Liver (tissue), 9 donors: ENCODE data around the gene ARPC1A. TPM values are rescaled to one million over a fixed set of nuclear protein-coding genes. Genes with fewer than 3 reads are reported as not detected.

ENCODE experiments used
- DNase-seq: peaks from one replicate; pipeline ENCODE4 v3.0.0-alpha.2; 2017; ENCODE audit warnings: low spot score
- H3K27ac ChIP-seq, 2 donors: one replicate each; pipeline ENCODE4 v1.7.0; 2013; ENCODE audit warnings: inconsistent platforms in 2 of 2, low read length in 2 of 2, control low read depth in 1 of 2, low read depth in 1 of 2, mild to moderate bottlenecking in 1 of 2
- H3K27me3 ChIP-seq, 4 donors: one replicate each; pipeline versions ENCODE4 v1.6.1 to v1.7.0; 2013; ENCODE audit warnings: low read length in 3 of 4, inconsistent platforms in 1 of 4, mild to moderate bottlenecking in 1 of 4, moderate library complexity in 1 of 4; ENCODE audit not compliant: control insufficient read depth in 4 of 4, insufficient read depth in 4 of 4
- H3K36me3 ChIP-seq, 4 donors: one replicate each; pipeline versions ENCODE4 v1.6.1 to v1.7.0; 2013; ENCODE audit warnings: low read length in 3 of 4, mild to moderate bottlenecking in 3 of 4, low read depth in 1 of 4, moderate library complexity in 1 of 4; ENCODE audit not compliant: control insufficient read depth in 4 of 4, insufficient read depth in 3 of 4
- H3K4me1 ChIP-seq, 4 donors: one replicate each; pipeline versions ENCODE4 v1.6.1 to v1.7.0; 2013; ENCODE audit warnings: low read length in 3 of 4, mild to moderate bottlenecking in 3 of 4, moderate library complexity in 1 of 4; ENCODE audit not compliant: control insufficient read depth in 4 of 4, insufficient read depth in 4 of 4
- H3K4me3 ChIP-seq, 3 donors: one replicate each; pipeline versions ENCODE4 v1.6.1 to v1.7.0; 2013; ENCODE audit warnings: low read length in 3 of 3, control low read depth in 1 of 3, low read depth in 1 of 3, mild to moderate bottlenecking in 1 of 3
- H3K9ac ChIP-seq, 2 donors: one replicate each; pipeline ENCODE4 v1.7.0; 2013; ENCODE audit warnings: low read length in 2 of 2, mild to moderate bottlenecking in 2 of 2, moderate library complexity in 2 of 2, control low read depth in 1 of 2, low read depth in 1 of 2
- H3K9me3 ChIP-seq, 4 donors: one replicate each; pipeline versions ENCODE4 v1.6.1 to v1.7.0; 2013; ENCODE audit warnings: low read length in 3 of 4; ENCODE audit not compliant: control insufficient read depth in 4 of 4
- ATF3 ChIP-seq: IDR thresholded peaks from 2 replicates; pipeline ENCODE4 v1.6.1; 2016; ENCODE audit warnings: antibody characterized with exemption
- EGR1 ChIP-seq, 2 donors: IDR thresholded peaks; 2 replicates each; pipeline ENCODE4 v1.6.1; 2016 to 2018; ENCODE audit warnings: antibody characterized with exemption in 2 of 2, low read depth in 2 of 2
- FOXA1 ChIP-seq: IDR thresholded peaks from 2 replicates; pipeline ENCODE4 v1.6.1; 2016; ENCODE audit warnings: antibody characterized with exemption
- FOXA2 ChIP-seq: IDR thresholded peaks from 2 replicates; pipeline ENCODE4 v1.6.1; 2016; ENCODE audit warnings: antibody characterized with exemption
- GABPA ChIP-seq, 2 donors: IDR thresholded peaks in 1 of 2; conservative IDR thresholded peaks in 1 of 2; 2 replicates each; pipeline ENCODE4 v1.6.1; 2016; ENCODE audit warnings: antibody characterized with exemption in 2 of 2, mild to moderate bottlenecking in 1 of 2, moderate library complexity in 1 of 2
- HNF4A ChIP-seq, 2 donors: conservative IDR thresholded peaks; 2 replicates each; pipeline ENCODE4 v1.6.1; 2016; ENCODE audit warnings: antibody characterized with exemption in 2 of 2, mild to moderate bottlenecking in 2 of 2
- HNF4G ChIP-seq: IDR thresholded peaks from 2 replicates; pipeline ENCODE4 v1.6.1; 2016; ENCODE audit warnings: antibody characterized with exemption
- JUND ChIP-seq, 2 donors: IDR thresholded peaks; 2 replicates each; pipeline ENCODE4 v1.6.1; 2016; ENCODE audit warnings: antibody characterized with exemption in 2 of 2
- MAX ChIP-seq: IDR thresholded peaks from 2 replicates; pipeline ENCODE4 v1.6.1; 2016; ENCODE audit warnings: antibody characterized with exemption
- NR2F2 ChIP-seq: IDR thresholded peaks from 2 replicates; pipeline ENCODE4 v1.6.1; 2016; ENCODE audit warnings: antibody characterized with exemption
- RAD21 ChIP-seq, 2 donors: IDR thresholded peaks; 2 replicates each; pipeline ENCODE4 v1.6.1; 2016; ENCODE audit warnings: antibody characterized with exemption in 2 of 2, mild to moderate bottlenecking in 2 of 2
- REST ChIP-seq: IDR thresholded peaks from 2 replicates; pipeline ENCODE4 v1.6.1; 2016; ENCODE audit warnings: antibody characterized with exemption, mild to moderate bottlenecking
- RXRA ChIP-seq, 2 donors: IDR thresholded peaks; 2 replicates each; pipeline ENCODE4 v1.6.1; 2017 to 2018; ENCODE audit warnings: antibody characterized with exemption in 2 of 2, mild to moderate bottlenecking in 1 of 2
- SP1 ChIP-seq: IDR thresholded peaks from 2 replicates; pipeline ENCODE4 v1.6.1; 2018; ENCODE audit warnings: antibody characterized with exemption, mild to moderate bottlenecking
- TAF1 ChIP-seq: conservative IDR thresholded peaks from 2 replicates; pipeline ENCODE4 v1.6.1; 2016; ENCODE audit warnings: antibody characterized with exemption, mild to moderate bottlenecking
- YY1 ChIP-seq: IDR thresholded peaks from 2 replicates; pipeline ENCODE4 v1.6.1; 2016; ENCODE audit warnings: antibody characterized with exemption, mild to moderate bottlenecking
- ZBTB33 ChIP-seq: IDR thresholded peaks from 2 replicates; pipeline ENCODE4 v1.6.1; 2016; ENCODE audit warnings: antibody characterized with exemption
- WGBS: extraction: QIAGEN DNeasy Blood & Tissue Kit; methylation state at CpG from one replicate; pipeline ENCODE4 v1.1.7; 2013; 5-methylcytosine and 5-hydroxymethylcytosine counted together
- polyA plus RNA-seq, 2 donors: library from polyadenylated mRNA; stranded (reverse) in 1 of 2; unstranded in 1 of 2; fragments of 200-250 nt in 1 of 2; fragments of >200 nt in 1 of 2; fragmentation: Nextera tagmentation in 1 of 2; extraction: Ambion mirVana in 1 of 2; gene quantifications; one replicate each; pipeline versions ENCODE4 v1.2.1 to v1.2.3, GENCODE V29; 2013 to 2015
- total RNA-seq, 2 donors: library from RNA; depleted of rRNA; stranded (reverse); fragments of >200 nt; gene quantifications; one replicate each; pipeline ENCODE4 v1.2.3, GENCODE V29; 2014
- TF ChIP-seq, protein P1 (sequence below): fragments of 150-350 bp; IDR thresholded peaks from 2 replicates; pipeline ENCODE4 v1.5.1; 2017; ENCODE audit warnings: improper control_type of control experiment, low read depth, low read length; ENCODE audit not compliant: missing input control
- donor health status: healthy.
- donor health status: healthy.
- donor health status: healthy.
- donor health status: healthy.
- donor health status: healthy.

ARPC1A gene
- total and polyA plus RNA-seq, 4 donors, result 46.7 to 84.0 (median 60.8) TPM

GRCh38 chr7:99408379-99409191 is 82.9 kb downstream of the ARPC1A start, which contains the start of the genes BUD31 and PDAP1 (continued):
- TF ChIP-seq REST, result no peak
- TF ChIP-seq NR2F2, result peak; percentile 81
- TF ChIP-seq ATF3, result peak; percentile 99

DNA sequence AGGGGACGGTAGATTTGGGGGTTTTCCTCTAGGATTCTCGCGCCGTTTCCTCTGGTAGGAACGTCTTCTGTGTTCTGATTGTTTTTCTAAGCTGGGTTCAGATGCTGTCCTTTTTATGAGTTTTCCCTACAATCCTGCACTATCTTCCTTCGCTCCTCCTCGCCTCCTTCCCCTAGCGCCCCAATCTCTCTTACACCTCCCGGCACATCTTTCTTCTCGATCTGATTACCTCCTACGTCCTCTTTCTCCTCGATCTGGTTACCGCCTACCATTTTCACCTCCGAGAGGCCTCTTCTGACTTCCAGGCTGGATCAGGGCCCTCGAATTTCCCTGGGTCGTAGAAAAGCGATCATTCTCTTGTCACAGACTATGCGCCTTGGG is 83.5 kb downstream of the ARPC1A start:
- no peak for DNase-seq
- WGBS, result under 1% methylated on average over 18 of the region's 18 CpGs
- H3K27ac ChIP-seq, result peak overlapping the region; percentile 97 to 99
- peak overlapping the region; percentile 86 to 99 (median 97) for H3K4me3 ChIP-seq
- H3K36me3 ChIP-seq, result peaks cover 5 to 26% (median 19%) of the 10 kb centered on the region in 4 donors
- TF ChIP-seq YY1 (no peak), SP1 (no peak), RXRA (IDR thresholded peaks at IDR 0.05) (no peak), ZBTB33 (no peak), GABPA (IDR thresholded peaks at IDR 0.05 in 1 of 2, conservative IDR thresholded peaks at IDR 0.05 in 1 of 2) (no peak), JUND (IDR thresholded peaks at IDR 0.05) (no peak), ATF3 (no peak), NR2F2 (no peak), FOXA1 (no peak), TAF1 (no peak), EGR1 (IDR thresholded peaks at IDR 0.05; ENCODE audit: low read depth in 2 of 2) (no peak), REST (no peak), HNF4G (no peak), RAD21 (IDR thresholded peaks at IDR 0.05) (no peak), FOXA2 (no peak), MAX (no peak), HNF4A (conservative IDR thresholded peaks at IDR 0.05) (no peak)
- TF ChIP-seq, protein P1, sequence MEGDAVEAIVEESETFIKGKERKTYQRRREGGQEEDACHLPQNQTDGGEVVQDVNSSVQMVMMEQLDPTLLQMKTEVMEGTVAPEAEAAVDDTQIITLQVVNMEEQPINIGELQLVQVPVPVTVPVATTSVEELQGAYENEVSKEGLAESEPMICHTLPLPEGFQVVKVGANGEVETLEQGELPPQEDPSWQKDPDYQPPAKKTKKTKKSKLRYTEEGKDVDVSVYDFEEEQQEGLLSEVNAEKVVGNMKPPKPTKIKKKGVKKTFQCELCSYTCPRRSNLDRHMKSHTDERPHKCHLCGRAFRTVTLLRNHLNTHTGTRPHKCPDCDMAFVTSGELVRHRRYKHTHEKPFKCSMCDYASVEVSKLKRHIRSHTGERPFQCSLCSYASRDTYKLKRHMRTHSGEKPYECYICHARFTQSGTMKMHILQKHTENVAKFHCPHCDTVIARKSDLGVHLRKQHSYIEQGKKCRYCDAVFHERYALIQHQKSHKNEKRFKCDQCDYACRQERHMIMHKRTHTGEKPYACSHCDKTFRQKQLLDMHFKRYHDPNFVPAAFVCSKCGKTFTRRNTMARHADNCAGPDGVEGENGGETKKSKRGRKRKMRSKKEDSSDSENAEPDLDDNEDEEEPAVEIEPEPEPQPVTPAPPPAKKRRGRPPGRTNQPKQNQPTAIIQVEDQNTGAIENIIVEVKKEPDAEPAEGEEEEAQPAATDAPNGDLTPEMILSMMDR, result no peak
- H3K27me3 ChIP-seq, result no peaks in the 10 kb centered on the region
- H3K4me1 ChIP-seq, result peaks cover 3 to 31% (median 25%) of the 10 kb centered on the region in 4 donors
- H3K9me3 ChIP-seq, result no peaks in the 10 kb centered on the region
- H3K9ac ChIP-seq, result peak overlapping the region; percentile 67 to 91
